ENCODE data around the gene ZNFX1.
A peak's percentile ranks its signal among the peaks of the same experiment; 100 is the strongest.

ZNFX1 gene

DNA sequence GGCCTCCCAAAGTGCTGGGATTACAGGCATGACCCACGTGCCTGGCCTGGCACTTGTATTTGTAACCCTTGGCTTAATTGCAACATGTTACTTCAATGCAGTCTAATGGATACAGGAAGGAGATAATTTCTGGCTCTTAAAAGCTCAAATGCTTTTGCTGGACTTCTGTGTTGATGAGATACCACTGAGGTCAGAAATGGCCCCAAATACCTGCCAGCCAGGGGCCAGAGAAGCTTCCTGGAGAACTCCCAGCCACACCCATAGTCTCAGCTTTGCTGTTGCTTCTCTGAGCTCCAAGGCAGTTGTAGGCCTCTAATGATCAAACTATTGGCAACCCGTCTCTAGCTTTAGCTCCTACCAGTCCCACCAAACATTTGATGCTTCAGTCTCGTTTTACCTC lies 14.2 kb upstream of the ZNFX1 start:
- no peak for DNase-seq (ENCODE audit: low spot score)

DNA sequence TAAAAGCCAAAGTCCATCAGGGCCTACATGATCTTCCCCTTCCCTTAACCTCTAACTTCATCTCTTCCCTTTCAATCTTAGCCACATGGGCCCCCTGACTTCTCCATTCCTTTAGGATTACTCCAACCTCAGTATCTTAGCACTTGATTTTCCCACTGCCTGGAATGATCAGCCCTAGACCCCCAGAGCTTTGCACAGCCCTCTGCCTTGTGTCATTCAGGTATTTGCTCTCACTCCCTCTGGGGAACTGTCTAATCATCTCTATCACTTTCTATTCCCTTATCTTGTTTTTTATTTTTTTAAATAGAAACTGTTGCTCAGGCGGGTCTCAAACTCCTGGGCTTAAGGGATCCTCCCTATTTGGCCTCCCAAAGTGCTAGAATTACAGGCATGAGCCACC lies 13.3 kb upstream of the ZNFX1 start:
- DNase-seq (ENCODE audit: low spot score) = no peak

DNA sequence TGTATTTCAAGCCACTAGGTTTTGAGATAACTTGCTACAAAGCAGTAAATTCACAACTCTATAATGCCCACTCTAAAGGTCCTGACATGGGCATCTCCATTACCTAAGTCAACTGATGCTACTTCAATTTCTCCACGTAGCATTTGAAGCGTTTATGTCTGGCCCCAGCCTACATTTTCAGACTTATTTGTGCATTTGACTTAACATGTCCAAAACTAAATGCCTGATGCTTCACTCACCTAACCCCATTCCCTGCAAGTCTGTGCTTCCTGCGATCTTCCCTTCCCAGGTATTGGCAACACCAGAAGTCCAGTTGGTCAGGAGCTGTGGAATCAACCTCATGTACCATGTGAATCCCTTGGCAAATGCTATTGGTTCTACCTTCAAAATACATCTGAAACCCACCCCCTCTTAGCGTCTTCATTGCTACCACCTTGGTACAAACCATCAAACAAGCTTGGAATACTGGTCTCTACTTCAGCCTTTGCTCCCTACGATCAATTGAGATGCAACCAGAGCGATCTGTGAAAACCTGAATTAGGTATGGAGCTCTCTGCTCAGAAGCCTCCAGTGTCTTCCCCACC lies 12.8 kb upstream of the ZNFX1 start:
- no peak for DNase-seq (ENCODE audit: low spot score)

DNA sequence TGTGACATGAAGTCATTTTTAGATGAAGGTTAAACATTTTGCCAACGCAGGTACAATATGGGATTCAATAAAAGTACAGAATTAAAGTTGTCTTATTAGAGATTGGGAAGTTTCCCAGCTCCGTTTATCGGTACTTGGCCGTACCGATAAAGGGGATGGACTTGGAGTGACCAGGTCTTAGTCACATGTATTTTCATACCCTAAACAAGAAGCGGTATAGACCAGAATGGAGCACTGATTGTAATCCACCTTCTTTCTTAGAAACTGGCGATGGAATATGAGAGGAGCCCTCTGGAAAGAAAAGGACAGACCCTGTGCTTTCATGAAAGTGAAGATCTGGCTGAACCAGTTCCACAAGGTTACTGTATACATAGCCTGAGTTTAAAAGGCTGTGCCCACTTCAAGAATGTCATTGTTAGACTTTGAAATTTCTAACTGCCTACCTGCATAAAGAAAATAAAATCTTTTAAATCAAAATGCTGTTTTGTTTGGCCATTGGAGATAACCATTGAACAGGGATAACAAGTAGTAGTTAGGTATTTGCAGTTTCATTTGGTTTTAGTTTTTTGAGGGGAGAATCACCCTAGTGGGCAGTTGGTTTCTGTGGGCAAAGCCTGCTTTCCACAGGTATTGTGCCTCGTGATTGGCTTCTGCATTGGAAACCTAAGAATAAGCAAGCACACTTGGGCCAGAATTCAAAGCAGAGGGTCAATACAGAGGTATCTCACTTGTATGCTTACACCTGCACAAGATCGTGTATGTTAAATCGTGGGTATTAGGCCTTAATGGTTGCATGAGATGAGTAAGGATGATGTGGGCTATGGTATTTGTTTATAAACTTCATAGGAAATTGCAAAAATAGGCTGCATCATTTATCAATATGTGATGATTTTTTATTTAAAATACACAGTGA lies 11.2 kb upstream of the ZNFX1 start:
- DNase-seq (ENCODE audit: low spot score) = no peak

DNA sequence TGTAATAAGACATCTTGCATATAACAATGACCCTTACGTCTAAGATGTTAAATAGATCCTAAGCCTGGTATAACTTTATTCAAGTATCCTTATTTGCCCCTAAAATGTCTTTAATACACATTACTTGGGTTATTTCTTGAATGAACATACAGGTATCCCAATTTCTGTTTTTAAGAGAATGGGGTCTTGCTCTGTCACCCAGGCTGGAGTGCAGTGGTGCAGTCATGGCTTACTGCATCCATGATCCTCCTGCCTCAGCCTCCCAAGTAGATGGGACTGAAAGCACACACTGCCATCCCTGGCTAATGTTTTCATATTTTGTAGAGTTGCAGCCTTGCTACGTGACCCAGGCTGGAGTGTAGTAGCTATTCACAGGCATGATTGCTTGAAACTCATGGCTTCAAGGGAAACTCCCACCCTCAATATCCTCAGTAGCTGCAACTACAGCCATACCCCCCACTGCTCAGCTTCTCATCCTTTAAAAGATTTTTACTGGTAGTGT lies 10.4 kb upstream of the ZNFX1 start:
- no peak for DNase-seq (ENCODE audit: low spot score)

DNA sequence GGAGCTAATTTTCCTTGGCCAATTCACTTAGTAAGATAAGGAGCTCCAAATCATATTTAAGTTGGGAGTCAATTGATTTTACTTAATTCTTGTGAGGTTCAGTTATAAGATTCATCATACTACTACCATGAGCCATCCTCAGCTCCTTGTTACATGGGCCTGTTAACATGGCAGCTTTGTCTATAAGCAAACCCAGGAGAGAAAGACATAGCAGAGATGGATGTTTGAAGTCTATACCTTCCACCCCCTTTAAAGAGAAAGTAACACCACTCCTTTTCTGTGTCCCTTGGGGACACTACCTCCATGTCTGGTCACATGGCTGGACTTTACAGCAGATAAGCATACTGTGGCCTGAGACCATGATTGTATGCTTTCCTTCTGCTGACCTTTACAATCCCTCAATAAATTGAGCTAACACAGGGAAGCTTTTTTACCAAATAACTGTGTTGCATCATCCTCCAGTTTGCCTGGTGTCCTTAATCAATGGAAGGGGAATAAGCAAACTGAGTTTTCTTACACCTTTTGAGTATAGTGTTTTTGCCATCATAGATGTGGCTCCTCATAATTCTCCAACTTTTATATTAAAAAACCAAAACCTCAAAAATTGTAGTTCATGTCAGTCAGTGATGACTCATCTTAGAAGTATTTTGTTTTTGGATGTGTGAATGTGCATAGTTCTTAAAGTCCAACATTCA lies 9.8 kb upstream of the ZNFX1 start:
- peak; percentile 53 for DNase-seq (ENCODE audit: low spot score)

DNA sequence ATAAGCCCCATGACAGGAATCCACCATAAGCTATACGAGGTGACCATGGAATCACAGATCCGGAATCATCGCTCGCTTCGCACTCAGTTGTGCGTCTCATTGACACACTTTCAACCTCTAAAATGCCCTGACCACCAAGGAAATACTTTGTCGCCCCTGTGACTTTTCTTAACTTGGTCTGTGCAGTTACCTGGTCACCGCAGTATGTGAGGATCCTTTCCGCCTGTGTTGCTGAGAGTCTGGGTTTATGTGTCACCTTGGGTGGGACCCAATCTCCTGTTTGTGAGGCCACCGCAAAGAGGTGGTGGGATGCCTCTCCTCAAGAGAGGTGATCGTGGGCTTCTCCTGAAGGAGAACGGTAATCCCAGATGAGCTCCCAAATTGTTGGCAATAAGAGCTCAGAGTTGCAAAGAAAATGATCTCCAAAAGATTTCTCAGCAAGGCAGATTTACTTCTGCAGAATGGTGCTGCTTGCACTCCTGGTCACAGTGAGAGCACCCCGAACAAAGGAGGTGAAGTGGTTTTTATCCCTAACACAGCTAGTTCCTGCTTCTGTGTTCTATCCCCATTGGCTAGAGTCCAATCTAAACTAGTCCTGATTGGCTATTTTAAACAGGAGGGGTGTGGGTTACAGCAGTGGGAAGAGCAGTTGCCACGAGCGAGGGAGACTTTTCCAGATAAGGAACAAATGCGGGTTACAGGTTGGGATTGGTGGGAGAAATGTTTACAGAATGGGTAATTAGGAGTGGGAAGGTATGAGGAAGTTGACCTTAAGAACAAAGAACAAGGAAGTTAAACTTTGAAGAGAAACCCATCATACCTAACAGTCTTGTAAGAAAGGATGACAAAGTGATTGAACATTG lies 9.1 kb upstream of the ZNFX1 start:
- DNase-seq (ENCODE audit: low spot score) = no peak

DNA sequence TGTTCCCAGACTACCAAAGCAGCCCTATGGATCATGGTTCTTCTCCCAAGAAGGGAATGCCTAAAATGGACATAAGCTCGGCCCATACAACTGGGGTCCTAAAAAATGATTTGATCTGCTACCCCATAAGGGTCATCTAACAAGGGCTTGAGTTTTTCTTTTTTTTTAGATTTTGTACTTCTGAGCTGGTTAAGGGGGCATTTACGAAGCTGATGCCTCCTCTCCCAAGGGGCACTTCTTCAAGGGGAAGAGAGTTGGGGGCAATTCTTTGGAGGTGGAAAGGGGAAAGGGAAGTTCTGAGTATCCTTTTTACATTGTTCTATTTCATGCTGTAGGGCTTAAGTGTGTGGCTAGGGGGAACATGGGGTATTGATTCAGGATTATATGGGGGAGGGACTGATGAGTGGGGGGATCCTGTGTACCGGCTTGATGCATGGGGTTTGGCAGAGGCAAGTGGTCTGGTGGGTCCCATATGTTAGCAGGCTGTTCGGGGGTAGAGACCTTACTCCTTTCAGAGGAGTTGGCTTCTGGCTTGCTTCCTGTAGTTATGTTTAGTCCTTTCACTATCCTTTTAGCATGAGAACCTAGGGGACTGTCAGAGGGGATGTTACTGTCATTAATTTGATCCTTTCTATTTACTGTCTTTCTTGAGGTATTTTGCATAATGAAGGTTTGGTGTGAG lies 8.1 kb upstream of the ZNFX1 start:
- no peak for DNase-seq (ENCODE audit: low spot score)

DNA sequence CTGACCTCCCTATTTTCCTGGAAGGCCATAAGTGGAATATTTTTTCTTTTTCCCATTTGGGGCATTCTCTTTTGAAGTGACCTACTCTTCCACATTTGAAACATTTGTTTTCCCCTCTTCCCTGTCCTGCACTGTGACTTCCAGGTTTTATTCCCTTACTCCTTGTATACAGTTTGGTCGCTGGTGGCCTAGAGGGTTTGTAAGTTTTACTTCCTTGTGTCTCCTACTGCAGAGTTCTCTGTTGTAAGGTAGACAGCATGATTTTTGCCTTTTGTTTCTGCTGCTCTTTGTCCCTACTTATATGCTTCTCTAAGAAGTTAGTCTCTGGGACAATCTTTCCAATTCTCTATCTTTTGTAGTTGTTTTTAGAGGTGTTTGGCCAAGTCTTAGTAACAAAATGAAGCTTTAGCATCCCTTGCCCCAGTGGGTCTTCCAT lies 7.4 kb upstream of the ZNFX1 start:
- no peak for DNase-seq (ENCODE audit: low spot score)

DNA sequence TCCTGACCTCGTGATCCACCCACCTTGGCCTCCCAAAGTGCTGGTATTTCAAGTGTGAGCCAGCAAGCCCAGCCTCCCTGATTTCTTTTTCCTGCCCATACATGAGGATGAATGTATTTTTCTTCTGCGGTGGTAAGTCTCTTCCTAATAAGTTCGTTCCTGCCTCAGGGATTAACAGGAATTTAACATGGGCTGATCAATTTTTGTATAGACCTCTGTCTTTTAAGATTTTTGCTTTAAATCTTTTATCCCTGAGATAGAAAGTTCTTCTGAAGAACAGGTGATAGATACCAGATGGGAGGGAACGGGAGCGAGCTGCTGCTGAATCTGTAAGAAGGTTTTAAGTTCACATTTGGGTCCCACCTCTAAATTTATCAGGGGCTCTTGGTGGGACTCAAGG lies 7.0 kb upstream of the ZNFX1 start:
- no peak for DNase-seq (ENCODE audit: low spot score)

DNA sequence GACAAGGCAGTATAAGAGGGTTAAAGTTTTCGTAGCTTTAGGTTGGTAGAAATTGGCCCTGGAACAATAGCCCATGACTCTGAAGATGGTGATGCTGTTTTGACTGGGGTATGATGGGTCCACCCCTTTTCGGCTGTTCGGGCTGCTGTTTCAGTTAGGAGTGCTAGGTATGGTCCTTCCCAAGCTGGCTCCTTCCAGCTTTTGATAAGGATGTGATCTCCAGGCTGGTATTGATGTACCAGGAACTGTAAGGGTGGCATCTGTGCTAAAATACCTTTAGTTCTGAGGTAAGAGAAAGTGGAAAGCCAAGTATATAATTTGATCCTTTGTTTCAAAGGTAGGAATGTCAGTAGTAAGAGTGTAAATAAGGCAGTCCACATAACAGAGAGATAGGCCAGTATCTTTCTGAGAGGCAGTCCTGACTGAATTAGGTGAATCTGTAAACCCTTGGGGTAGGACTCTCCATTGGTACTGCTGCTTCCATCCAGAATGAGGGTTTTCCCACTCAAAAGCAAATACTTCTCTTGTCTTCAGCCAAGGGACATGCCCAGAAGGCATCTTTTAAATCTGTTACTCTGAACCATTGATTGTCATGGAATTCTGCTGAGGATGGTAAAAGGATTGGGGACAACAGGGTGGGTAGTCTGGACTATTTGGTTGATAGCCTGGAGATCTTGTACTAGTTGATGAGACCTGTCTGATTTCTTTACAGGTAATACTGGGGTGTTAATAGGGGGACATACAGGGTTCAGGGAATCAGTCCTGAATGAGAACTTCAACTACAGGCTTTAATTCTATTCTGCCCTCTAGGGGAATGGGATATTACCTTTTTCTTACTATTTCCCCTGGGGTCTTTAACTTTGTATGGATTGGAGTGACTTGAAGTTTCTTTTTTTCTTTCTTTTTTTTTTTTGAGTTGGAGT lies 6.1 kb upstream of the ZNFX1 start:
- DNase-seq (ENCODE audit: low spot score) = no peak

DNA sequence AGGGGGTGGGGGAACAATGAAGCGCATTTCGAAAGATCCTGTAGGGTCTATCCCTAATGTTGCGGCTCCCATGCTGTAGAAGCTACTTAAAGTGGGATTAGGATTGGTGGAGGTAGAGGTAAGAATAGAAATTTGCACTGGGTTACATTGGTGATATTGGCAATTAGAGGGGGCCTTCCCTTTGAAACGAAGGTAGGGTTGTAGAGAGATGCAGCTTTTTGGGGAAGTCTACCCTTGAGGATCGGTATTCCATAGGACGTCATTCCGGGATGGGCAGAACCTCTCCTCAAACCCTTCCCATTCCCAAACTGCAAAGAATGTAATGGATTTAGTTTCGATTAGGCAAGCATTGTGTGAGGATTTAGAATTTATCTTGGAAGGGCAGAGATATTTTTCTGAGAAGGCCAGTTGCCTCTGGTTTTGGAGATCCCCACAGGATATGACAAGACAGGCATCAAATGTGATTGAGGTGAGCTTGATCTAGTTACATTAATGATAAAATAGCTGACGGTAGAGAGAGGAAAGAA lies 5.4 kb upstream of the ZNFX1 start:
- no peak for DNase-seq (ENCODE audit: low spot score)

DNA sequence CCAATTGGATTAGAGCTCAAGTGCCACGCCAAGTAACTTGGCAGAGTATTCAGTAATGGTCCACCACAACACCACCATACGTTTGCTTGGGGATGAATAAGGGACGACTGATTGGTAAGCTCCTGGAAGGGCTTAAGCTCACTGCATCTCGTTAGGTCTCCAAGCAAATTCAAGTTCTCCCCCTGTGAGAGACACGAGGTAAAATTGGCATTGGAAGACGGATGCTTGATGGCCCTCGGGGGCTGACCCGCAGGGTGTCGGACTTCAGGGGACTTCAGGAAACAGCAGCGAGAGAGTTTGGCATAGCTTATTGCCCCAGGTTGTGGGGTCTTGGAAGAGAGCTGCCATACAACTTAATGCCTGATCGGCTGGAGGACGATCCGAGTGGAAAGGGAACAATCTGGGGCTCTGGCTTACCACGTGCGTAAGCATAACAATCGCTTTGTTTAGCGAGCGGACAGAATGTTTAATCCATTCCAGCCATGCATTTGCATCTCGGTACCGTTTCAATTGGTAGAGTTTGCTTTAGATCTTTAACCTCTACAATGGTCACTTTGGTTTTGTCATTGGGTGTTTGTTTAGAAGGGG lies 4.8 kb upstream of the ZNFX1 start:
- no peak for DNase-seq (ENCODE audit: low spot score)

DNA sequence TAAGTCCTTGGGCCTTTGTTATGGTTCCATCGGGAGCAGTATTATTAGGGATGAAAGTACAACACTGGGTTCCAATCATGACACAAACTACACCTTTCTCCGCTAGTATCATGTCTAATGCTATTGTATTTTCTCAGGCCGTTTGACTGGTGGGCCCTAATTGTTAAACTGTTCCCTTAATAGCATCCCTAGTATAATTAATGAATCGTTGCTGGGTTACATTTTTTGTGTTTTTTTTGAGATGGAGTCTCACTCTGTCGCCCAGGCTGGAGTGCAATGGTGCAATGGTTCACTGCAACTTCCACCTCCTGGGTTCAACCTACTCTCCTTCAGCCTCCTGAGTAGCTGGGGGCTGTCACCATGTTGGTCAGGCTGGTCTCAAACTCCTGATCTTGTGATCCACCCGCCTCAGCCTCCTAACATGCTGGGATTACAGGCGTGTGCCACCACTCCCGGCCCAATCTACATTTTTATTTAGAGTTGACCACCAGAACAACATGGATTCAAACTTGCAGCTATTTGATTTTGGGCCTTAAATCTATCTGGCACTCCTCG lies 4.1 kb upstream of the ZNFX1 start:
- DNase-seq (ENCODE audit: low spot score) = no peak

DNA sequence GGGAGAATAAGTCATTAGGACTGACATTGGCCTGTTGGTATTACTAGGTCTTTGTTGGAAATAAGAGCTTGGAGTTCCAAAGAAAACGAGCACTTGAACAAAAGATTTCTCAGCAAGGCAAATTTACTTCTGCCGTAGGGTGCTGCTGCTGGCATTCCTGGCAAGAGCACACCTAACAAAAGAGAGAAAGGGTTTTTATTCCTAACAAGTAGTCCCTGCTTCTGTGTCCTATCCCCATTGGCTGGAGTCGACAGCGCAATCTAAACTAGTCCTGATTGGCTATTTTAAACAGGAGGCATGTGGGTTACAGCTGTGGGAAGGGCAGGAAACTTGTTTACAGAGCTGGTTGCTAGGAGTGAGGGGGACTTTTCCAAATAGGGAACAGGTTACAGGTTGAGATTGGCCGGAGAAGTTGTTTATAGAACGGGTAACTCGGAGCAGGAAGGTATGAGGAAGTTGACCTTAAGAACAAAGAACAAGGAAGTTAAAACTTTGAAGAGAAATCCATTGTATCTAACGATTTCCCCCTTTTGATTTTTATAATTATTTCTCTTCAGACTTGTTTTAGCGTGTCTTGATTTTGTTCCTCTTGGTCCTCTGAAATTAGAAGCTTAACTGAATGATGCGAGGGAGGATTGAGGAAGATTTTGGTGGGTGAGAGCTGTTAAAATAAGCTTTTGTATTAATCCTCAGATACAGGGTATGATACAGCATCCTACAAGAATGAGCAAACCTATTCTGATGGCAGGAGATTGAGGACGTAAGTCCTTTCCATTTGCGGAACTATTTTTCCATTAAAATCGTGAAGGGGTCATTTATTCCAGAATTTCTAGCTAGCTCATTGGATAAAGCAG lies 3.4 kb upstream of the ZNFX1 start:
- DNase-seq (ENCODE audit: low spot score) = no peak

DNA sequence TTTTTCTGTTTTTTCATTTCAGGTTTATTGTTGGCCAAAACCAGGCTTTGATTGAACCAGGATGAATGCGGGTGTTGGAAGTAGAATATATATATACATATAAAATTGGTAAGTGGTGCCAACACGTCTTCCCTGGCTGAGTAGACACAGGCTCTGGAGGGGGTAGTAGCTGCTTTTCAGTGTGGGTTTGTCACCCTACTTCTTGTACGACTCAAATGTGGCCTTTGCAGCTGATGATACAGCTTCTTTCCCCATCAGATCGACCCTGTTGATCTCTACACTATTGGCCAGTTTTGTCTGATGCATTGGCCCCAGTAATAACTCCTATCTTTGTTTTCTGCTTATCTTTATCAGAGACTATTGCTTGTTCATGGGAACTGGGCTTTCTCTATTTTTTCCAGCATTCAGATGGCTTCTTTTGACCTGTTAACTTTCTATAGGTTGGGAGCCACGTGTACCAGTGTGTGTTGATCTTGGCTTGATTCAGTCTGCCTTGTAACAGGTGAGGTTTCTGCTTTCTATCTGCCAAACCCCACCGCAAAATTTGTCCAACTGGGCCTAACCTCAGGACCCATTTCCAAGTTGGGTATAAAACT lies 2.7 kb upstream of the ZNFX1 start:
- DNase-seq (ENCODE audit: low spot score) = no peak

DNA sequence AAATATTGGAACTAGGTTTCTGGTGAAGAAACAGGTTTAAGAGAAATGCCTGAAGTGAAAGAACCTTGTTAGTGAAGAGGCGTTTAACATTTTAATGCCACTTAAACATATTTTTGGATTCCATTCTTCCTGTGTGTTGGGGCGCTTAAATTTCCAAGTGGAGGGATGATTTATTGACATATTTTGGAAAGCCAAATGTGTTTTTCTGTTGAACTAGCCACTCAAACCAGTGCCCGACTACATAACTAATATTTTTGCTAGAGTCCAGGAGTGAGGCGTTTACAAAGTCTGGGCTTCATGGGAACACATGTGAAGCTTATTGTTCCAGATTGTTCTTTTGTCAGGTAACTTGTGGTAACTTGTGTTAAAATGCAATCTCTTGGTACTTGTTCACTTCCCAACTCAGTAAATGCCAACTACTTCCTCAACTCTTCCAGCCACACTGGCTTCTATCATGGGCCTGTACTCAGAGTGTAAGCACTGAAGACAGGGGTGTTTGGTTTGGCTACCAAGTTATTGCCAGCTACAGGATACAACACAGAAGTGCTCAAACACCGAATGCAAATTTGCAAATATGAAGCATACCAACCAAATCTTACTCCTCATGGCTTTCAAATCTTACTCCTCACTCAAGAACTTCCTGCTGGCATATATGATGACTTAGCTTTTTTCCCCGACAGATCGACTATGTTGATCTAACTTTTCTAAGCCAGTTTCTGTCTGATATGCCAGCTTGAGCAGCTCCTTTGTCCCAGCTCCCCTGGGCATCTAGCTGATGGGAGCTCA lies 2.0 kb upstream of the ZNFX1 start:
- DNase-seq (ENCODE audit: low spot score) = no peak
